Measurements from ENCODE around the gene UCN2. TPM values are rescaled to one million over a fixed set of nuclear protein-coding genes. Genes with fewer than 3 reads are reported as not detected.

UCN2 gene
- total and polyA plus RNA-seq, 9 of the 15 experiments (the other 6 are each of a cell fraction or from before 2014, with no cell fraction given): 0.08 to 0.11 TPM; not detected in 7

DNA sequence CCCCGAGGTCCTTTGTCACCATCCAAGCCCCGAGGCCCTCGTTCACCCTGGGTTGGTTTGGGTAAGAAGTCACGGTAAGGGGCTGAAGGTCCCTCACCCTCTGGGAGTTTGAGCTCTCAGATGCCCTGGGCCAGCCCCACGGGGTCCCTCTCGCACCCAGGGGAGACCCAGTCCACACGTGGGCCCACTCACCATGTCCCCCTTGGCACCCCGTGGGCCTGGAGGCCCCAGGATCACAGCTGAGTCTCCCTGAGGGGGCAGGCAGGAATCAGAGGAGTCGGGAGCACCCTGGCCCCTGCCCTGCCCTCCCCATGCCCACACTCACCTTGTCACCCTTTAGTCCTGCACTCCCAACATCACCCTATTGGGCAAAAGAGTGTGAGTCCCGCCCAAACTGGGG lies 5.8 kb upstream of the UCN2 start:
- FAIRE-seq: no peak
- Histone ChIP-seq H3K9ac (ENCODE audit: insufficient read depth in 1 of 2, low read depth in 2 of 2, low read length in 2 of 2) (peak overlapping the region in 1 of 2 experiments; percentile 17; a peak in 1 of 4 replicates), H3K27ac (ENCODE audit: extremely low read depth, low read depth, low read length) (no peak overlapping the region), H3K9me3 (replicated peaks; ENCODE audit: control insufficient read depth, insufficient read depth, low read depth, low read length) (no peaks in the 10 kb centered on the region), H3K4me1 (replicated peaks in 1 of 2; ENCODE audit: control insufficient read depth in 2 of 2, insufficient read depth in 2 of 2, low read length in 2 of 2) (peaks cover 0 to 26% of the 10 kb centered on the region in 2 experiments; a peak in 2 of 5 replicates), H3K4me2 (ENCODE audit: insufficient read depth, low read length) (no peak overlapping the region), H2AFZ (ENCODE audit: low read depth, low read length) (no peak overlapping the region), H3K36me3 (ENCODE audit: control insufficient read depth, insufficient read depth, low read length) (no peaks in the 10 kb centered on the region), H3K79me2 (ENCODE audit: control insufficient read depth, insufficient read depth, low read length) (no peaks in the 10 kb centered on the region), H3K4me3 (no peak overlapping the region), H3K27me3 (ENCODE audit: control insufficient read depth in 2 of 2, insufficient read depth in 2 of 2, low read length in 2 of 2) (no peaks in the 10 kb centered on the region), H4K20me1 (replicated peaks; ENCODE audit: control insufficient read depth, insufficient read depth, low read length) (no peaks in the 10 kb centered on the region), H3K9me1 (ENCODE audit: control insufficient read depth, insufficient read depth, low read length) (no peaks in the 10 kb centered on the region)
- ATAC-seq: no peak
- in situ Hi-C loops (cut with MboI) (no loop called here), intact Hi-C loops (cut with micrococcal nuclease) (no loop called here)
- ChIA-PET CTCF (ENCODE audit: low intra/inter-chr PET ratio) (no interaction called here), POLR2A (interaction anchor here (0.5 kb wide), 1 partner anchor 22 kb away, joined by 3 read pairs; no protein-coding TSS in a partner anchor)
- 34% methylated on average over 7 of the region's 10 CpGs for WGBS (ENCODE audit: insufficient coverage, low coverage, missing lambda C conversion rate)
- DNase-seq (ENCODE audit: extremely low read depth in 1 of 4, low spot score in 3 of 4): no peak
- TF ChIP-seq ARID1B (IDR thresholded peaks at IDR 0.05) (no peak), DIDO1 (tag; IDR thresholded peaks at IDR 0.05; ENCODE audit: low read depth) (no peak), CTBP1 (IDR thresholded peaks at IDR 0.05; ENCODE audit: borderline replicate concordance) (no peak)
- no TSS peak for BruUV-seq (replicated peaks)

DNA sequence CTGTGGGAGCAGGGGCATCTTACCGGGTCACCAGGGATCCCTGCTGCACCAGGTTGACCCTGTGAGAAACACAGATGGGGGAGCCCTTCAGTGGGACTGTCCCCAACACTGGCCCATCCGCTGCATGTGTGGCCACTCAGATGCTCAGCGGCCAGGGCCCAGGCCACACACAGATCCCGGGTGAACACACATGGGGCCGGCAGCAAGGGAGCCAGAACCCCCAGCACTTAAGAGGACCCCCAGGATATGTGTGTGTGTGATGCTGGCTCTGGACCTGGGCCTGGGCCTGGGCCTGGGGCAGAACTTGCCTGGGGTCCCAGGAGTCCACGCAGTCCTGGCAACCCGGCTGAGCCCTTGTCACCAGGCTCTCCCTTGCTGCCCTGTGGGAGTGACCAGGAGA lies 4.9 kb upstream of the UCN2 start:
- Histone ChIP-seq H3K27me3 (ENCODE audit: control insufficient read depth in 2 of 2, insufficient read depth in 2 of 2, low read length in 2 of 2) (no peaks in the 10 kb centered on the region), H3K4me1 (replicated peaks in 1 of 2; ENCODE audit: control insufficient read depth in 2 of 2, insufficient read depth in 2 of 2, low read length in 2 of 2) (peaks cover 0 to 33% of the 10 kb centered on the region in 2 experiments; a peak in 2 of 5 replicates), H2AFZ (ENCODE audit: low read depth, low read length) (no peak overlapping the region), H3K9me1 (ENCODE audit: control insufficient read depth, insufficient read depth, low read length) (no peaks in the 10 kb centered on the region), H3K27ac (ENCODE audit: extremely low read depth, low read depth, low read length) (no peak overlapping the region), H3K4me2 (ENCODE audit: insufficient read depth, low read length) (no peak overlapping the region), H3K79me2 (ENCODE audit: control insufficient read depth, insufficient read depth, low read length) (no peaks in the 10 kb centered on the region), H3K9me3 (replicated peaks; ENCODE audit: control insufficient read depth, insufficient read depth, low read depth, low read length) (no peaks in the 10 kb centered on the region), H3K9ac (ENCODE audit: insufficient read depth in 1 of 2, low read depth in 2 of 2, low read length in 2 of 2) (no peak overlapping the region; a peak in 1 of 4 replicates), H4K20me1 (replicated peaks; ENCODE audit: control insufficient read depth, insufficient read depth, low read length) (no peaks in the 10 kb centered on the region), H3K4me3 (no peak overlapping the region), H3K36me3 (ENCODE audit: control insufficient read depth, insufficient read depth, low read length) (no peaks in the 10 kb centered on the region)
- FAIRE-seq (no peak), DNase-seq (ENCODE audit: extremely low read depth in 1 of 4, low spot score in 3 of 4) (no peak), ATAC-seq (no peak)
- BruUV-seq (replicated peaks): no TSS peak
- POLR2A ChIA-PET: no interaction called here
- CTCF ChIA-PET (ENCODE audit: low intra/inter-chr PET ratio): no interaction called here
- in situ Hi-C loops (cut with MboI) (no loop called here), intact Hi-C loops (cut with micrococcal nuclease) (no loop called here)
- TF ChIP-seq KLF13 (tag; IDR thresholded peaks at IDR 0.05; ENCODE audit: borderline replicate concordance, low read depth): no peak
- TF ChIP-seq HCFC1 (IDR thresholded peaks at IDR 0.05; ENCODE audit: low read depth, low read length): no peak
- no peak for TF ChIP-seq SMAD2 (IDR thresholded peaks at IDR 0.05; ENCODE audit: low read depth, low read length)
- no peak for TF ChIP-seq TEAD1 (CRISPR knock-in tag; IDR thresholded peaks at IDR 0.05)
- TF ChIP-seq GABPB1 (CRISPR knock-in tag; IDR thresholded peaks at IDR 0.05): no peak
- TF ChIP-seq FOXJ3 (CRISPR knock-in tag; IDR thresholded peaks at IDR 0.05): no peak
- TF ChIP-seq LARP7 (IDR thresholded peaks at IDR 0.05): no peak
- TF ChIP-seq GABPA (tag; conservative IDR thresholded peaks at IDR 0.05; ENCODE audit: low read depth): no peak
- no peak for TF ChIP-seq NR2C2 (CRISPR knock-in tag; IDR thresholded peaks at IDR 0.05)
- TF ChIP-seq NR2C2 (tag; IDR thresholded peaks at IDR 0.05): no peak
- TF ChIP-seq SMARCA5 (IDR thresholded peaks at IDR 0.05): no peak
- no peak for TF ChIP-seq ZNF274 (IDR thresholded peaks at IDR 0.05; ENCODE audit: borderline replicate concordance, low read depth, low read length)
- no peak for TF ChIP-seq ILF3 (IDR thresholded peaks at IDR 0.05; ENCODE audit: borderline replicate concordance)
- WGBS (ENCODE audit: insufficient coverage, low coverage, missing lambda C conversion rate): 40% methylated on average over 5 of the region's 7 CpGs

Measured in K562 (cell line).